AG04449 (cell line): Measurements from ENCODE around the gene PGAM1.
"Not testable (repeated sequence)": the region's sequence is repeated elsewhere in the genome, so short reads cannot be mapped to it uniquely, and the experiment has no call there.

Source experiments
- CTCF ChIA-PET: fragments of 350-600 bp; formaldehyde crosslinking; extraction: SDS; loops from one replicate; lab custom pipeline; 2021; ENCODE audit warnings: antibody characterized with exemption; lab: Yijun Ruan, JAX
- POLR2A ChIA-PET: fragments of 400-600, 350-600 bp; formaldehyde crosslinking; extraction: SDS; loops from one replicate; lab custom pipeline; 2020; ENCODE audit warnings: antibody characterized with exemption, inconsistent platforms; lab: Yijun Ruan, JAX
- DNase-seq: peaks from one replicate; pipeline ENCODE4 v3.0.0-alpha.2; 2010; ENCODE audit warnings: low read depth, low spot score
- H3K4me3 ChIP-seq: 2 replicates; pipeline ENCODE4 v1.5.1; 2011; ENCODE audit warnings: low read depth, mild to moderate bottlenecking, control low read depth, low read length
- CTCF ChIP-seq: IDR thresholded peaks from one replicate; pipeline ENCODE4 v1.5.1; 2011; ENCODE audit warnings: mild to moderate bottlenecking, moderate library complexity, low read length, control low read depth, inconsistent platforms; ENCODE audit not compliant: insufficient read depth; ENCODE audit errors: missing control alignments

PGAM1 gene

GRCh38 chr10:97463363-97464132 is 37.6 kb downstream of the PGAM1 start:
- ChIA-PET POLR2A (no interaction called here), CTCF (interaction anchor here (0.7 to 10.1 kb wide), 17 partner anchors 9 to 268 kb away, joined by 3 to 188 read pairs (median 8); no protein-coding TSS in a partner anchor)
- no peak for DNase-seq
- TF ChIP-seq CTCF, result peak; percentile 71
- H3K4me3 ChIP-seq, result no peak overlapping the region

DNA sequence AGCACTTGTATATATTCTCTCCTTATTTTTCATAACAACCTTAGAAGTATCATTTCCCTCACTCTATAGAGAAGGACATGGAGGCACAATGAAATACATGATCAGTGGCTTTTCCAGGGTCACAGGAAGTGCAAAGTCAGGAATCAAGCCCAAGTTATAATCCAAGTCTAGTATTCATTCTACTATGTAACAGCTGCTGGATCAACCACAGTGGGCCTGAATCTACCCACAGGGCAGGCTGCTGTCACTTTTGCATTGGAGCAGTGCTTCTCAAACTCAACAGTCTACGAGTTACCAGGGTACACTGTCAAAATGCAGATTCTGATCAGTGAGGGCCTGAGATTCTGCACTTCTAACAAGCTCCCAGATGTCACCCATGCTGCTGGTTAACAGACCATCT is 38.2 kb downstream of the PGAM1 start:
- H3K4me3 ChIP-seq, result no peak overlapping the region
- no peak for TF ChIP-seq CTCF
- POLR2A ChIA-PET, result interaction anchor here (0.6 kb wide), 1 partner anchor 142 kb away, joined by 3 read pairs; no protein-coding TSS in a partner anchor
- DNase-seq, result no peak
- CTCF ChIA-PET, result interaction anchor here (0.6 to 10.1 kb wide), 19 partner anchors 9 to 267 kb away, joined by 3 to 188 read pairs (median 5); no protein-coding TSS in a partner anchor

- CTCF ChIA-PET, result interaction anchor here (0.9 to 10.1 kb wide), 10 partner anchors 9 to 147 kb away, joined by 3 to 188 read pairs (median 7); no protein-coding TSS in a partner anchor
These were observed 40.0 kb downstream of the PGAM1 start for GRCh38 chr10:97465982-97466381.

GRCh38 chr10:97466755-97467154 is 40.8 kb downstream of the PGAM1 start:
- CTCF ChIA-PET, result interaction anchor here (0.9 to 10.1 kb wide), 9 partner anchors 9 to 149 kb away, joined by 3 to 188 read pairs (median 7); no protein-coding TSS in a partner anchor
- DNase-seq, result no peak
- POLR2A ChIA-PET, result interaction anchor here (0.9 to 1.5 kb wide), 3 partner anchors 11 to 216 kb away, joined by 3 to 5 read pairs (median 3); no protein-coding TSS in a partner anchor

More at GRCh38 chr10:97465982-97466381, 40.0 kb downstream of the PGAM1 start:
- no peak for TF ChIP-seq CTCF
- no peak overlapping the region for H3K4me3 ChIP-seq
- POLR2A ChIA-PET, result interaction anchor here (0.9 to 1.5 kb wide), 3 partner anchors 11 to 217 kb away, joined by 3 to 5 read pairs (median 3); no protein-coding TSS in a partner anchor
- DNase-seq, result no peak

GRCh38 chr10:97468162-97468561 is 42.2 kb downstream of the PGAM1 start:
- TF ChIP-seq CTCF, result no peak
- ChIA-PET CTCF (interaction anchor here (0.7 to 10.1 kb wide), 6 partner anchors 7 to 148 kb away, joined by 3 to 188 read pairs (median 6); no protein-coding TSS in a partner anchor), POLR2A (no interaction called here)
- H3K4me3 ChIP-seq, result no peak overlapping the region
- no peak for DNase-seq

More at GRCh38 chr10:97466755-97467154, 40.8 kb downstream of the PGAM1 start:
- H3K4me3 ChIP-seq, result no peak overlapping the region
- no peak for TF ChIP-seq CTCF

DNA sequence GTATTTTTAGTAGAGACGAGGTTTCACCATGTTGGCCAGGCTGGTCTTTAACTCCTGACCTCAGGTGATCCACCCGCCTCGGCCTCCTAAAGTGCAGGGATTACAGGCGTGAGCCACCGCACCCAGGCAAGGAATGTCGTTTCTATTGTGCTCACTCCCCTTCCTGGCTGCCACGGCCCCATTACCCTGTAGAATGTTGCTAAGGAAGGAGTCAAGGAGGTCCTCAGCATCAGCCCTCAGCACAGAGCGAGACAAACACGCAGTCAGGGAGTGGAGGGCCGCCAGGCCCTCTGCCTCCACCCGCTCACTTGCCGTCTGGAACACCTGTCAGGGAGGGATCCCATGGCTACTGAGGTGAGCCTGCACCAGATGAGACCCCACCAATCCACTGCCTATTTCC is 42.8 kb downstream of the PGAM1 start:
- CTCF ChIA-PET, result interaction anchor here (10.1 kb wide), 1 partner anchor 84 kb away, joined by 188 read pairs; no protein-coding TSS in a partner anchor
- H3K4me3 ChIP-seq, POLR2A ChIA-PET, DNase-seq: not testable (repeated sequence)
